Measurements from ENCODE around the gene IL1RAPL2.

IL1RAPL2 gene

DNA sequence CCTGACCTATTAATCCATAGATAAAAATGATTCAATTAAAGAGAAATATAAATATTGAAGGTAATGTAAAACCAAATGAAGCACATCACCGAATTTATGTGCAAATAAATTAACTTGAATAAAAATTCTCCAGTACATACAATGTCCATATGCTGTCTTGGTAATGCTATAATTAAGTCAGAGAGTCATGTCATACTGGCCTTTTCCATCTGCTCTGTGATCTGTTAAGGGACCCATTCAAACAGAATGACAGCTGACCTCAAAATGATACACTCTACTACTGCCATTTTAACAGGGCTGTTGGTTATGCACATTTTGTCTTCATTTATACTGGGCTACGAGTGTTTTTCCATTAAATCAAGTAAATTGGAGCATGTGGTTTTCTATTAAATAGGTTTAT is 555.2 kb downstream of the IL1RAPL2 start:
- H3K4me3 ChIP-seq (ENCODE audit: low read depth, low read length) = no peak overlapping the region
- TF ChIP-seq CTCF (IDR thresholded peaks at IDR 0.05; ENCODE audit: control insufficient read depth, extremely low read depth, insufficient read depth) = no peak
- DNase-seq (ENCODE audit: low read depth) = no peak

GRCh38 chrX:105126201-105126600 is 560.2 kb downstream of the IL1RAPL2 start:
- H3K4me3 ChIP-seq (ENCODE audit: low read depth, low read length) = no peak overlapping the region
- no peak for DNase-seq (ENCODE audit: low read depth)
- TF ChIP-seq CTCF (IDR thresholded peaks at IDR 0.05; ENCODE audit: control insufficient read depth, extremely low read depth, insufficient read depth) = no peak

GRCh38 chrX:105134273-105134672 is 568.3 kb downstream of the IL1RAPL2 start:
- no peak for TF ChIP-seq CTCF (IDR thresholded peaks at IDR 0.05; ENCODE audit: control insufficient read depth, extremely low read depth, insufficient read depth)
- H3K4me3 ChIP-seq (ENCODE audit: low read depth, low read length) = no peak overlapping the region
- DNase-seq (ENCODE audit: low read depth) = no peak

GRCh38 chrX:105136786-105137185 is 570.8 kb downstream of the IL1RAPL2 start:
- no peak for DNase-seq (ENCODE audit: low read depth)
- no peak for TF ChIP-seq CTCF (IDR thresholded peaks at IDR 0.05; ENCODE audit: control insufficient read depth, extremely low read depth, insufficient read depth)
- no peak overlapping the region for H3K4me3 ChIP-seq (ENCODE audit: low read depth, low read length)

DNA sequence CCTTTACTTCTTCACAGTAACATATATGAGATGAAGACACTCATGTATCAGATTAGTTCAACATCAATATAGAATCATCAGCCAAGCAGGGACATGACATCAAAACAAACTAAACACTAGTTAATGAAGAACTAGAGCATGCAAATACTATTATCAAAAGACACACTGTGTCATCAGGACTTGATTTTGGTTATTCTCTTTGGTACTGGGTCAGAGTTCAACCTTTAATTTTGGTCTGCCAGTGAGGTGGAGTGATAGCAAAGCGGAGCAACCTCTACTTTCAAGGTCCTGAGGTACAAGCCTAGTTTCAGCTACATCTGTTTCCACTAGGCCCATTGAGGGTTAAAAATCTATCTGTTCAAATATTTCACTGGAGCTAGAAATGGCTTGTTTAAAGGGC is 584.0 kb downstream of the IL1RAPL2 start:
- no peak for TF ChIP-seq CTCF (IDR thresholded peaks at IDR 0.05; ENCODE audit: control insufficient read depth, extremely low read depth, insufficient read depth)
- no peak overlapping the region for H3K4me3 ChIP-seq (ENCODE audit: low read depth, low read length)
- DNase-seq (ENCODE audit: low read depth) = no peak

DNA sequence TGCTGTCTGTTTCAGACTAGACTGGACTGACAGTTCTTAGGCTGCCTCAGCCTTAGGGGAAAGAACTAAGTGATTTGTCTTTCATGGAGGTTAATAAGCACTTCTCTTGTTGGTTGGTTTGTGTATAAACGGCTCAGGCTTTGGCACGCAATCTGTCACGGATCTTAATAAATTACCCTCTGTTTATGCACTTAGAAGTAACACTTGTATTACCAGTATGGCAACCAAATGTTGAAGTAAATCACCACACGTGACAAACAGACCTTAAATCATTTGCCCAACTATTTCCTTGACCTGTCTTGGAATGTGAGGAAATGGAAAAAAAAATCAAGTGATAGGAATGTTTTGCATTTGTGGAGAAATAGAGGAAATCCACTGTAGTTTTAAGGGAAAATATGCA is 584.6 kb downstream of the IL1RAPL2 start:
- no peak overlapping the region for H3K4me3 ChIP-seq (ENCODE audit: low read depth, low read length)
- DNase-seq (ENCODE audit: low read depth) = no peak
- TF ChIP-seq CTCF (IDR thresholded peaks at IDR 0.05; ENCODE audit: control insufficient read depth, extremely low read depth, insufficient read depth) = no peak

GRCh38 chrX:105167233-105167632 is 601.2 kb downstream of the IL1RAPL2 start:
- no peak for TF ChIP-seq CTCF (IDR thresholded peaks at IDR 0.05; ENCODE audit: control insufficient read depth, extremely low read depth, insufficient read depth)
- H3K4me3 ChIP-seq (ENCODE audit: low read depth, low read length) = no peak overlapping the region
- no peak for DNase-seq (ENCODE audit: low read depth)
